ENCODE measurements around the gene AQP12A.

- TF ChIP-seq CTCF (IDR thresholded peaks at IDR 0.05; ENCODE audit: insufficient read depth, low read length, poor library complexity, severe bottlenecking): no peak
- TF ChIP-seq EZH2phosphoT487 (conservative IDR thresholded peaks at IDR 0.05; ENCODE audit: low read length): no peak
Measured at GRCh38 chr2:240649331-240649730, 42.3 kb upstream of the AQP12A start.
